ENCODE data around the gene XIAP. TPM values are rescaled to one million over a fixed set of nuclear protein-coding genes. Genes with fewer than 3 reads are reported as not detected.
A peak's percentile ranks its signal among the peaks of the same experiment; 100 is the strongest.

Gene XIAP
- total and polyA plus RNA-seq, 2 experiments from 2014 or later: 12.8 to 25.5 TPM

GRCh38 chrX:123884809-123885408 is 25.1 kb downstream of the XIAP start:
- no peaks in the 10 kb centered on the region for H3K27me3 ChIP-seq (ENCODE audit: insufficient read depth)
- no peak overlapping the region for H3K4me2 ChIP-seq
- H3K36me3 Mint-ChIP-seq (ENCODE audit: low read depth): peaks cover 13% of the 10 kb centered on the region; the same call in 2 of the 3 replicates
- H3F3A ChIP-seq (replicated peaks; ENCODE audit: low read depth): no peaks in the 10 kb centered on the region
- no peaks in the 10 kb centered on the region for H3K4me1 Mint-ChIP-seq
- H3K27ac ChIP-seq (ENCODE audit: low read depth): no peak overlapping the region
- ATAC-seq (no peak), DNase-seq (ENCODE audit: low spot score) (peak; percentile 54)
- no peak overlapping the region for H3K4me3 Mint-ChIP-seq
- H3K9me2 ChIP-seq (ENCODE audit: insufficient read depth): no peaks in the 10 kb centered on the region
- TF ChIP-seq CTCF (conservative IDR thresholded peaks at IDR 0.05; ENCODE audit: low read depth in 2 of 2) (peak; percentile 39 to 59), JUNB (IDR thresholded peaks at IDR 0.05; ENCODE audit: unreplicated experiment) (no peak)
- no peaks in the 10 kb centered on the region for H4K20me1 ChIP-seq (replicated peaks; ENCODE audit: insufficient read depth)
- no peak overlapping the region for H3K27ac Mint-ChIP-seq
- H3K9me3 Mint-ChIP-seq: no peaks in the 10 kb centered on the region
- peaks cover 5% of the 10 kb centered on the region; the same call in 1 of the 2 replicates for H3K79me2 ChIP-seq (replicated peaks; ENCODE audit: insufficient read depth)
- H3K4me3 ChIP-seq: no peak overlapping the region
- H2AFZ ChIP-seq: no peak overlapping the region
- H3K4me1 ChIP-seq (ENCODE audit: insufficient read depth): no peaks in the 10 kb centered on the region
- no peaks in the 10 kb centered on the region for H3K27me3 Mint-ChIP-seq (ENCODE audit: insufficient read depth, low read depth, poor library complexity)
- no peaks in the 10 kb centered on the region for H3K36me3 ChIP-seq (ENCODE audit: insufficient read depth)

- ATAC-seq (no peak), DNase-seq (ENCODE audit: low spot score) (no peak)
- Mint-ChIP-seq H3K4me3 (no peak overlapping the region), H3K27ac (no peak overlapping the region), H3K4me1 (no peaks in the 10 kb centered on the region), H3K36me3 (ENCODE audit: low read depth) (peaks cover 21% of the 10 kb centered on the region; the same call in 2 of the 3 replicates), H3K9me3 (no peaks in the 10 kb centered on the region), H3K27me3 (ENCODE audit: insufficient read depth, low read depth, poor library complexity) (no peaks in the 10 kb centered on the region)
- no peaks in the 10 kb centered on the region for H4K20me1 ChIP-seq (replicated peaks; ENCODE audit: insufficient read depth)
- no peaks in the 10 kb centered on the region for H3F3A ChIP-seq (replicated peaks; ENCODE audit: low read depth)
- H2AFZ ChIP-seq: no peak overlapping the region
- no peaks in the 10 kb centered on the region for H3K79me2 ChIP-seq (replicated peaks; ENCODE audit: insufficient read depth)
- TF ChIP-seq NANOG (IDR thresholded peaks at IDR 0.05; ENCODE audit: borderline replicate concordance): no peak
- TF ChIP-seq POLR2AphosphoS5 (IDR thresholded peaks at IDR 0.05; ENCODE audit: low read depth): no peak
- TF ChIP-seq ZNF462 (CRISPR knock-in tag; IDR thresholded peaks at IDR 0.05): no peak
- TF ChIP-seq EZH2 (IDR thresholded peaks at IDR 0.05; ENCODE audit: low read depth, unreplicated experiment): no peak
- TF ChIP-seq REST (IDR thresholded peaks at IDR 0.05; ENCODE audit: unreplicated experiment): no peak
- no peak for TF ChIP-seq ZNF331 (CRISPR knock-in tag; IDR thresholded peaks at IDR 0.05; ENCODE audit: low read depth)
- no peak for TF ChIP-seq EZH2phosphoT487 (IDR thresholded peaks at IDR 0.05; ENCODE audit: unreplicated experiment)
- H3K4me3 ChIP-seq: no peak overlapping the region
- no peaks in the 10 kb centered on the region; the same call in 1 of the 2 replicates for H3K36me3 ChIP-seq (ENCODE audit: insufficient read depth)
- no peaks in the 10 kb centered on the region for H3K27me3 ChIP-seq (ENCODE audit: insufficient read depth)
- H3K9me2 ChIP-seq (ENCODE audit: insufficient read depth): no peaks in the 10 kb centered on the region
- no peaks in the 10 kb centered on the region for H3K4me1 ChIP-seq (ENCODE audit: insufficient read depth)
- H3K4me2 ChIP-seq: no peak overlapping the region
- H3K27ac ChIP-seq (ENCODE audit: low read depth): no peak overlapping the region
Observed at GRCh38 chrX:123899701-123900100, 39.8 kb downstream of the XIAP start.
